ENCODE data around the gene SEC16A.

DNA sequence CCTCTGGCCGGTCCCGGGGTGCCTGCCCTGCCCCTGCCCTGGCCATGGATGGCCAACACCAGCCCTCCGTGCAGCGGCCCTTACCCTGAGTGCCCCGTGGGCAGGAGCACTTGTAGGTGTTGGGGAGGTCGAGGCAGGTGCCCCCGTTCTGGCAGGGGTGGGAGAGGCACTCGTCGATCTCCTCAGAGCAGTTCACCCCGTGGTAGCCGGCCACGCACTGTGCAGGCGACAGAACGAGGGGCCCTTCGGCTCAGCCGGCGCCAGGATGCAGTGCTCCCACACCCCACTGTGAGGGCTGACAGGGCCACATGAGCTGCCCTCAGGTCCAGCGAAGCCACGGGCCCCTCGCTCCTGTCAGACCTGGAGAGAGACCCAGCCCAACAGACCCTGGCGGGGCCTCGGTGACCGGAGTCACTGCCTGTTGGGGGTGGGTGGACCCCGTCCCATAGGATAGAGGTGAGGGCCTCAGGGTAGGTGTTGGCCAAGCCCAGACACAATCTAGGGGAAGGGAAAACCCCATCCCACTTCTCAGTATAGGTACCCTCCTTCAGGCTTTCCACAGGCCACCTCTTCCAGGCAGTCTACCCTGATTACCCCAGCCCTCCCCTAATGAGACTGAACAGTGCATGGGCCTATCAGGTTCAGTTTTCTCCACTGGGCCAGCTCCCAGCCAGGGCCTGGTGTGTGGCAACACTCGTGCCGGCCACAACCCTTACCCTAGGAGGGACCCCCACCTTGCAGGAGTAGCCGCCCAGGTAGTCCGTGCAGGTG, 24.6 kb upstream of the SEC16A start:
- TF ChIP-seq, protein P1, sequence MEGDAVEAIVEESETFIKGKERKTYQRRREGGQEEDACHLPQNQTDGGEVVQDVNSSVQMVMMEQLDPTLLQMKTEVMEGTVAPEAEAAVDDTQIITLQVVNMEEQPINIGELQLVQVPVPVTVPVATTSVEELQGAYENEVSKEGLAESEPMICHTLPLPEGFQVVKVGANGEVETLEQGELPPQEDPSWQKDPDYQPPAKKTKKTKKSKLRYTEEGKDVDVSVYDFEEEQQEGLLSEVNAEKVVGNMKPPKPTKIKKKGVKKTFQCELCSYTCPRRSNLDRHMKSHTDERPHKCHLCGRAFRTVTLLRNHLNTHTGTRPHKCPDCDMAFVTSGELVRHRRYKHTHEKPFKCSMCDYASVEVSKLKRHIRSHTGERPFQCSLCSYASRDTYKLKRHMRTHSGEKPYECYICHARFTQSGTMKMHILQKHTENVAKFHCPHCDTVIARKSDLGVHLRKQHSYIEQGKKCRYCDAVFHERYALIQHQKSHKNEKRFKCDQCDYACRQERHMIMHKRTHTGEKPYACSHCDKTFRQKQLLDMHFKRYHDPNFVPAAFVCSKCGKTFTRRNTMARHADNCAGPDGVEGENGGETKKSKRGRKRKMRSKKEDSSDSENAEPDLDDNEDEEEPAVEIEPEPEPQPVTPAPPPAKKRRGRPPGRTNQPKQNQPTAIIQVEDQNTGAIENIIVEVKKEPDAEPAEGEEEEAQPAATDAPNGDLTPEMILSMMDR (IDR thresholded peaks at IDR 0.05; ENCODE audit: poor library complexity) = no peak
- no peak for TF ChIP-seq EZH2 (IDR thresholded peaks at IDR 0.05; ENCODE audit: borderline replicate concordance)
- TF ChIP-seq EZH2phosphoT487 (IDR thresholded peaks at IDR 0.05; ENCODE audit: low read depth, severe bottlenecking, unreplicated experiment) = no peak
